Right lobe of liver (tissue), 6 donors: ENCODE measurements around the gene PLCXD3. TPM values are rescaled to one million over a fixed set of nuclear protein-coding genes. Genes with fewer than 3 reads are reported as not detected.

Source experiments
- ATAC-seq, 4 donors: fragments of 200-7000 bp; cut with Tn5 transposase; one replicate each; pipeline ENCODE4 v1.9.1; 2020; ENCODE audit warnings: mild to moderate bottlenecking in 4 of 4, moderate library complexity in 4 of 4
- DNase-seq, 3 donors: peaks; one replicate each; pipeline ENCODE4 v3.0.0-alpha.2; 2020
- H3K27ac ChIP-seq, 3 donors: fragments of 200-600 bp; one replicate each; pipeline ENCODE4 v1.8.0; 2022
- H3K27me3 ChIP-seq, 2 donors: fragments of 200-600 bp; one replicate each; pipeline ENCODE4 v1.8.0; 2022
- H3K36me3 ChIP-seq, 4 donors: fragments of 200-600 bp; sonication (generic) in 1 of 4; one replicate each; pipeline versions ENCODE4 v1.5.1 to v1.8.0; 2017 to 2022; ENCODE audit warnings: control low read depth in 1 of 4
- H3K4me1 ChIP-seq, 4 donors: fragments of 200-600 bp; sonication (generic) in 1 of 4; one replicate each; pipeline versions ENCODE4 v1.5.1 to v1.8.0; 2017 to 2022; ENCODE audit warnings: control low read depth in 1 of 4
- H3K4me3 ChIP-seq, 3 donors: fragments of 200-600 bp; one replicate each; pipeline ENCODE4 v1.8.0; 2022
- H3K9me3 ChIP-seq, 4 donors: fragments of 200-600 bp; sonication (generic) in 1 of 4; one replicate each; pipeline versions ENCODE4 v1.5.1 to v1.8.0; 2017 to 2022; ENCODE audit warnings: control low read depth in 1 of 4
- CTCF ChIP-seq, 4 donors: fragments of 200-600 bp in 3 of 4; fragments of 450-650 bp in 1 of 4; IDR thresholded peaks; one replicate each; pipeline versions ENCODE4 v1.5.1 to v1.8.0; 2016 to 2022; ENCODE audit warnings: antibody characterized with exemption in 4 of 4, mild to moderate bottlenecking in 2 of 4
- POLR2A ChIP-seq: fragments of 450-650 bp; IDR thresholded peaks from one replicate; pipeline ENCODE4 v1.6.1; 2017; ENCODE audit warnings: antibody characterized with exemption, mild to moderate bottlenecking
- WGBS: methylation state at CpG from one replicate; pipeline ENCODE4 v1.1.6; 2018; ENCODE audit warnings: low coverage, low lambda C conversion rate; ENCODE audit not compliant: insufficient coverage; ENCODE audit errors: missing lambda C conversion rate; 5-methylcytosine and 5-hydroxymethylcytosine counted together
- intact Hi-C, 2 donors: fragments of 100-400 bp; cut with DNase I; formaldehyde crosslinking; loops; one replicate each; pipeline versions ENCODE4 v1.11.2 to v1.14.1; 2022
- total RNA-seq, 6 experiments: library from RNA; depleted of rRNA in 2 of 6; stranded (reverse); fragments of >200 nt in 2 of 6; fragmentation: NEBNext Ultra II Directional in 3 of 6; extraction: Animal tissue kit (Norgen Biotek cat#: 25700) in 3 of 6; gene quantifications; one replicate each; pipeline versions ENCODE4 v1.1.0 to v1.2.4, GENCODE V29; 2016 to 2023
- donor health status: DM: no; HTN: yes; CAD: no.
- donor health status: DM: no; HTN: no; CAD: no.
- donor health status: DM: no; HTN: no; CAD: no.
- donor health status: DM: no; HTN: yes; CAD: no.
- donor health status: DM: no; HTN: yes; CAD: no.

PLCXD3 gene
- total RNA-seq, 6 experiments from 2014 or later, result 0.27 to 3.5 (median 1.1) TPM

- no peaks in the 10 kb centered on the region for H3K4me1 ChIP-seq
- no peaks in the 10 kb centered on the region for H3K36me3 ChIP-seq
- TF ChIP-seq POLR2A, result no peak
- no peak for TF ChIP-seq CTCF (IDR thresholded peaks at IDR 0.05)
- 63% methylated on average over 3 of the region's 3 CpGs for WGBS
- DNase-seq (no peak), ATAC-seq (no peak)
- intact Hi-C loops, result no loop called here
- peaks cover 0 to 8% of the 10 kb centered on the region in 2 donors for H3K27me3 ChIP-seq
- no peak overlapping the region for H3K27ac ChIP-seq
- no peak overlapping the region for H3K4me3 ChIP-seq
- no peaks in the 10 kb centered on the region for H3K9me3 ChIP-seq
Observed at GRCh38 chr5:41425736-41426135, 84.7 kb downstream of the PLCXD3 start.

- WGBS, result 82% methylated on average over 3 of the region's 3 CpGs
Observed at GRCh38 chr5:41420492-41421067, 89.8 kb downstream of the PLCXD3 start.

GRCh38 chr5:41418220-41419031, 92.0 kb downstream of the PLCXD3 start:
- no peak for DNase-seq
- WGBS, result 57% methylated on average over 2 of the region's 2 CpGs
- intact Hi-C loops, result no loop called here
- no peak for ATAC-seq
- no peaks in the 10 kb centered on the region for H3K36me3 ChIP-seq
- H3K4me1 ChIP-seq, result no peaks in the 10 kb centered on the region
- no peaks in the 10 kb centered on the region for H3K9me3 ChIP-seq
- peaks cover 0 to 4% of the 10 kb centered on the region in 2 donors for H3K27me3 ChIP-seq
- H3K4me3 ChIP-seq, result no peak overlapping the region
- TF ChIP-seq CTCF (IDR thresholded peaks at IDR 0.05) (no peak), POLR2A (no peak)
- no peak overlapping the region for H3K27ac ChIP-seq

More at GRCh38 chr5:41420492-41421067, 89.8 kb downstream of the PLCXD3 start:
- peaks cover 0 to 4% of the 10 kb centered on the region in 2 donors for H3K27me3 ChIP-seq
- no peaks in the 10 kb centered on the region for H3K36me3 ChIP-seq
- ATAC-seq, result no peak
- H3K4me3 ChIP-seq, result no peak overlapping the region
- no peak for TF ChIP-seq POLR2A
- TF ChIP-seq CTCF (IDR thresholded peaks at IDR 0.05), result no peak
- no peaks in the 10 kb centered on the region for H3K4me1 ChIP-seq
- no peak overlapping the region for H3K27ac ChIP-seq
- intact Hi-C loops, result no loop called here
- no peak for DNase-seq
- no peaks in the 10 kb centered on the region for H3K9me3 ChIP-seq

- WGBS, result 89% methylated on average over 1 of the region's 1 CpG
- Histone ChIP-seq H3K4me1 (no peaks in the 10 kb centered on the region), H3K27ac (no peak overlapping the region), H3K4me3 (no peak overlapping the region), H3K9me3 (no peaks in the 10 kb centered on the region), H3K36me3 (no peaks in the 10 kb centered on the region), H3K27me3 (peaks cover 0 to 4% of the 10 kb centered on the region in 2 donors)
- no peak for TF ChIP-seq CTCF (IDR thresholded peaks at IDR 0.05)
- no peak for TF ChIP-seq POLR2A
- intact Hi-C loops, result no loop called here
- ATAC-seq (no peak), DNase-seq (no peak)
Observed at GRCh38 chr5:41416336-41416735, 94.1 kb downstream of the PLCXD3 start.
